ENCODE results near the gene LSP1.

DNA sequence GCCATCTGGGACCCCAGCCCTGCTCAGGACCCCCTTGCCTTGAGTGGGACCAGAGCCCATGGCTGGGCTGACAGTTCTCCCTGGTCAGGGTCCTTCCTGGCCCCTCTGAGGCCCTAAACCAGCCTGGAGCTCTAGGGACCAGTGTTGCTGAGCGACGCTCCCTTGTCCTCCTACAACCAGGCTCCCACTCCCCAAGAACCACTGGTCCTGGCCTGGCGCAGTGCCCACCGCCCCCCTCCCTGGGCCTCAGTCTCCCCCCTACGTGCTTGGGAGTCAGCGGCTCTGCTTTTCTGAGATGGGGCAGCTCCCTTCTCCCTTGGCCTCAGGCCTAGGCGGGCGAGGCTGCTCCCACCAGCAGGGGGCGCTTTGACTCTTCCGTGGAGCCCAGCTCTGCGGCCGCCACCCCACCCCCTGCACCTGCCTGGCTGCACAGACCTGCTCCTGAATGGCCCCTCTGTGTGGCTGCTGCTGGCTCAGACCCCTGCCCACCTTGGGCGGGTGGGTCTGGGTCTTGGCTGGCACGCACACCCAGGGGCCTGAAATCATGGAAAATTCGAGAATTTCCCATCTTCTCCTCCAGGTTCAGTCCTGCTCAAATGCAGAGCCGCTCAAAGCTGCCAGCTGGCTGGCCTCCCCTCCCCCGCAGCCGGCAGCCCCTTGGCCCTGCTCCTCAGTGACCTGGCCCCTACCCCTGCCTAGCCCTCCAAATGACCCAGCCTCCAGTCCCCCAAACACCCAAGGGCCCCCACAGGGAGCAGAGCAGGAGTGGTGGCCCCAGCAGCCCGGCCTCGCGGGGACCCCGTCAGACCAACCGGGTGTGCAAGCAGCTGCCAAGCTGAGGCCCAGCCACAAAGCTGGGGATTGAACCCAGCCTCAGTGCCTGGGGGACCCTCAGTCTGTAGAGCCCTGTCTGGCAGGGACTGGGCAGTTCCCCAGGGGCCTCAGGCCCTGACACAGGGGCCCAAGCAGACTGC, 29.7 kb downstream of the LSP1 start:
- TF ChIP-seq, protein P1, sequence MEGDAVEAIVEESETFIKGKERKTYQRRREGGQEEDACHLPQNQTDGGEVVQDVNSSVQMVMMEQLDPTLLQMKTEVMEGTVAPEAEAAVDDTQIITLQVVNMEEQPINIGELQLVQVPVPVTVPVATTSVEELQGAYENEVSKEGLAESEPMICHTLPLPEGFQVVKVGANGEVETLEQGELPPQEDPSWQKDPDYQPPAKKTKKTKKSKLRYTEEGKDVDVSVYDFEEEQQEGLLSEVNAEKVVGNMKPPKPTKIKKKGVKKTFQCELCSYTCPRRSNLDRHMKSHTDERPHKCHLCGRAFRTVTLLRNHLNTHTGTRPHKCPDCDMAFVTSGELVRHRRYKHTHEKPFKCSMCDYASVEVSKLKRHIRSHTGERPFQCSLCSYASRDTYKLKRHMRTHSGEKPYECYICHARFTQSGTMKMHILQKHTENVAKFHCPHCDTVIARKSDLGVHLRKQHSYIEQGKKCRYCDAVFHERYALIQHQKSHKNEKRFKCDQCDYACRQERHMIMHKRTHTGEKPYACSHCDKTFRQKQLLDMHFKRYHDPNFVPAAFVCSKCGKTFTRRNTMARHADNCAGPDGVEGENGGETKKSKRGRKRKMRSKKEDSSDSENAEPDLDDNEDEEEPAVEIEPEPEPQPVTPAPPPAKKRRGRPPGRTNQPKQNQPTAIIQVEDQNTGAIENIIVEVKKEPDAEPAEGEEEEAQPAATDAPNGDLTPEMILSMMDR (IDR thresholded peaks at IDR 0.05; ENCODE audit: poor library complexity, severe bottlenecking), result peak; percentile 59
- no peak for TF ChIP-seq EZH2 (IDR thresholded peaks at IDR 0.05; ENCODE audit: borderline replicate concordance, insufficient read depth, low read length, poor library complexity, severe bottlenecking)
- TF ChIP-seq, protein P2, sequence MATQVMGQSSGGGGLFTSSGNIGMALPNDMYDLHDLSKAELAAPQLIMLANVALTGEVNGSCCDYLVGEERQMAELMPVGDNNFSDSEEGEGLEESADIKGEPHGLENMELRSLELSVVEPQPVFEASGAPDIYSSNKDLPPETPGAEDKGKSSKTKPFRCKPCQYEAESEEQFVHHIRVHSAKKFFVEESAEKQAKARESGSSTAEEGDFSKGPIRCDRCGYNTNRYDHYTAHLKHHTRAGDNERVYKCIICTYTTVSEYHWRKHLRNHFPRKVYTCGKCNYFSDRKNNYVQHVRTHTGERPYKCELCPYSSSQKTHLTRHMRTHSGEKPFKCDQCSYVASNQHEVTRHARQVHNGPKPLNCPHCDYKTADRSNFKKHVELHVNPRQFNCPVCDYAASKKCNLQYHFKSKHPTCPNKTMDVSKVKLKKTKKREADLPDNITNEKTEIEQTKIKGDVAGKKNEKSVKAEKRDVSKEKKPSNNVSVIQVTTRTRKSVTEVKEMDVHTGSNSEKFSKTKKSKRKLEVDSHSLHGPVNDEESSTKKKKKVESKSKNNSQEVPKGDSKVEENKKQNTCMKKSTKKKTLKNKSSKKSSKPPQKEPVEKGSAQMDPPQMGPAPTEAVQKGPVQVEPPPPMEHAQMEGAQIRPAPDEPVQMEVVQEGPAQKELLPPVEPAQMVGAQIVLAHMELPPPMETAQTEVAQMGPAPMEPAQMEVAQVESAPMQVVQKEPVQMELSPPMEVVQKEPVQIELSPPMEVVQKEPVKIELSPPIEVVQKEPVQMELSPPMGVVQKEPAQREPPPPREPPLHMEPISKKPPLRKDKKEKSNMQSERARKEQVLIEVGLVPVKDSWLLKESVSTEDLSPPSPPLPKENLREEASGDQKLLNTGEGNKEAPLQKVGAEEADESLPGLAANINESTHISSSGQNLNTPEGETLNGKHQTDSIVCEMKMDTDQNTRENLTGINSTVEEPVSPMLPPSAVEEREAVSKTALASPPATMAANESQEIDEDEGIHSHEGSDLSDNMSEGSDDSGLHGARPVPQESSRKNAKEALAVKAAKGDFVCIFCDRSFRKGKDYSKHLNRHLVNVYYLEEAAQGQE (IDR thresholded peaks at IDR 0.05; ENCODE audit: borderline replicate concordance), result no peak

All from neural cell (in vitro differentiated cells).